ENCODE results near the gene LAMA5. TPM values are rescaled to one million over a fixed set of nuclear protein-coding genes. Genes with fewer than 3 reads are reported as not detected.

The LAMA5 gene
- polyA plus RNA-seq, 3 donors: 0.05 TPM; not detected in 2

DNA sequence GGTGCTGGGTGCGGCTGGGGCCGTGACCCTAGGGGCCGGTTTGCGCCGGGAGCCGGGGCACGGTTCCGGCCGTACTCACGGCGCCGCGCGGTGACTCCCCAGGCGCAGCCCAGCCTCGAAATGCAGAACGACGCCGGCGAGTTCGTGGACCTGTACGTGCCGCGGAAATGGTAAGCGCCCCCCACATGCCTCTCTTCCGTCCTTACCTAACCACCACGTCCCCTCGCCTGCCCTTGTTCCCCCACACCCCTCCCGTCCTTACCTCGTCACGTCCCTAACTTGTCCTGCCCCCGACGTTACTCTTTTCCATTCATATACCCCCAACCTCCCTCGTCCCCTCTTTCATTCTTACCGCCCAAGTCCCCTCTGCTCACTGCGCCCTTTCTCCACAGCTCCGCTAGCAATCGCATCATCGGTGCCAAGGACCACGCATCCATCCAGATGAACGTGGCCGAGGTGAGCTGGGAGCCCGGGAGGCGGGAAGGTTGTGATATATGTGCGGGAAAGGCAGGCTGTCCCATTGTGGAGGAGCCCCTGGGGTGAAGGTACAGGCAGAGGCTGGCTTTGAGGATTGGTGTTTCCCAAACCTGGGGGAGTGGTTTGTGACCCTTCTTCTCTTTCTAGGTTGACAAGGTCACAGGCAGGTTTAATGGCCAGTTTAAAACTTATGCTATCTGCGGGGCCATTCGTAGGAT is 20.3 kb upstream of the LAMA5 start:
- H3K36me3 Mint-ChIP-seq: peaks cover 30 to 45% of the 10 kb centered on the region in 2 donors
- Histone ChIP-seq H3K79me2 (ENCODE audit: insufficient read depth, low read length) (peaks cover 46% of the 10 kb centered on the region), H3K27me3 (ENCODE audit: control insufficient read depth in 2 of 2, insufficient read depth in 2 of 2, low read length in 2 of 2) (no peaks in the 10 kb centered on the region), H3K4me2 (replicated peaks; ENCODE audit: extremely low read depth, low read length, poor library complexity, severe bottlenecking) (peak overlapping the region; percentile 99), H4K20me1 (ENCODE audit: insufficient read depth, low read length) (peaks cover 25% of the 10 kb centered on the region), H3K4me1 (ENCODE audit: control insufficient read depth in 1 of 2, insufficient read depth in 2 of 2, low read length in 2 of 2) (peaks cover 19 to 25% of the 10 kb centered on the region in 2 donors), H2AFZ (ENCODE audit: insufficient read depth, low read depth, low read length, poor library complexity, severe bottlenecking) (peak overlapping the region; percentile 99), H3K9ac (ENCODE audit: insufficient read depth, low read length, poor library complexity, severe bottlenecking) (peak overlapping the region; percentile 95), H3K36me3 (replicated peaks in 1 of 2; ENCODE audit: control insufficient read depth in 1 of 2, insufficient read depth in 2 of 2, low read length in 2 of 2) (peaks cover 20 to 37% of the 10 kb centered on the region in 2 donors), H3K27ac (ENCODE audit: low read depth in 1 of 2, low read length in 2 of 2) (peak overlapping the region; percentile 26 to 96), H3K4me3 (replicated peaks in 1 of 3; ENCODE audit: low read depth in 2 of 3, low read length in 3 of 3) (peak overlapping the region; percentile 84 to 96 (median 84)), H3K9me3 (replicated peaks in 1 of 2; ENCODE audit: control insufficient read depth in 1 of 2, insufficient read depth in 1 of 2, low read length in 2 of 2) (no peaks in the 10 kb centered on the region)
- H3K4me3 Mint-ChIP-seq: peak overlapping the region; percentile 89 to 91
- H3K9me3 Mint-ChIP-seq: peaks cover 0 to 1% (median 0%) of the 10 kb centered on the region in 7 donors
- intact Hi-C loops (cut with micrococcal nuclease): loop anchor here (2.0 to 10.0 kb wide), 5 partner anchors 19 to 417 kb away; partner anchors contain the start of genes ADRM1 (in 1 of the 2), CABLES2 (in 1 of the 2), OGFR (in 1 of the 2) and PSMA7 (in 1 of the 2)
- peak overlapping the region; percentile 74 to 96 (median 84) for H3K27ac Mint-ChIP-seq
- DNase-seq: no peak
- H3K4me1 Mint-ChIP-seq: peaks cover 30% of the 10 kb centered on the region
- no peaks in the 10 kb centered on the region for H3K27me3 Mint-ChIP-seq (ENCODE audit: low read depth in 3 of 3)
- 4% methylated on average over 42 of the region's 47 CpGs for WGBS (ENCODE audit: insufficient coverage)
- TF ChIP-seq, protein P1, sequence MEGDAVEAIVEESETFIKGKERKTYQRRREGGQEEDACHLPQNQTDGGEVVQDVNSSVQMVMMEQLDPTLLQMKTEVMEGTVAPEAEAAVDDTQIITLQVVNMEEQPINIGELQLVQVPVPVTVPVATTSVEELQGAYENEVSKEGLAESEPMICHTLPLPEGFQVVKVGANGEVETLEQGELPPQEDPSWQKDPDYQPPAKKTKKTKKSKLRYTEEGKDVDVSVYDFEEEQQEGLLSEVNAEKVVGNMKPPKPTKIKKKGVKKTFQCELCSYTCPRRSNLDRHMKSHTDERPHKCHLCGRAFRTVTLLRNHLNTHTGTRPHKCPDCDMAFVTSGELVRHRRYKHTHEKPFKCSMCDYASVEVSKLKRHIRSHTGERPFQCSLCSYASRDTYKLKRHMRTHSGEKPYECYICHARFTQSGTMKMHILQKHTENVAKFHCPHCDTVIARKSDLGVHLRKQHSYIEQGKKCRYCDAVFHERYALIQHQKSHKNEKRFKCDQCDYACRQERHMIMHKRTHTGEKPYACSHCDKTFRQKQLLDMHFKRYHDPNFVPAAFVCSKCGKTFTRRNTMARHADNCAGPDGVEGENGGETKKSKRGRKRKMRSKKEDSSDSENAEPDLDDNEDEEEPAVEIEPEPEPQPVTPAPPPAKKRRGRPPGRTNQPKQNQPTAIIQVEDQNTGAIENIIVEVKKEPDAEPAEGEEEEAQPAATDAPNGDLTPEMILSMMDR (IDR thresholded peaks at IDR 0.05): no peak

DNA sequence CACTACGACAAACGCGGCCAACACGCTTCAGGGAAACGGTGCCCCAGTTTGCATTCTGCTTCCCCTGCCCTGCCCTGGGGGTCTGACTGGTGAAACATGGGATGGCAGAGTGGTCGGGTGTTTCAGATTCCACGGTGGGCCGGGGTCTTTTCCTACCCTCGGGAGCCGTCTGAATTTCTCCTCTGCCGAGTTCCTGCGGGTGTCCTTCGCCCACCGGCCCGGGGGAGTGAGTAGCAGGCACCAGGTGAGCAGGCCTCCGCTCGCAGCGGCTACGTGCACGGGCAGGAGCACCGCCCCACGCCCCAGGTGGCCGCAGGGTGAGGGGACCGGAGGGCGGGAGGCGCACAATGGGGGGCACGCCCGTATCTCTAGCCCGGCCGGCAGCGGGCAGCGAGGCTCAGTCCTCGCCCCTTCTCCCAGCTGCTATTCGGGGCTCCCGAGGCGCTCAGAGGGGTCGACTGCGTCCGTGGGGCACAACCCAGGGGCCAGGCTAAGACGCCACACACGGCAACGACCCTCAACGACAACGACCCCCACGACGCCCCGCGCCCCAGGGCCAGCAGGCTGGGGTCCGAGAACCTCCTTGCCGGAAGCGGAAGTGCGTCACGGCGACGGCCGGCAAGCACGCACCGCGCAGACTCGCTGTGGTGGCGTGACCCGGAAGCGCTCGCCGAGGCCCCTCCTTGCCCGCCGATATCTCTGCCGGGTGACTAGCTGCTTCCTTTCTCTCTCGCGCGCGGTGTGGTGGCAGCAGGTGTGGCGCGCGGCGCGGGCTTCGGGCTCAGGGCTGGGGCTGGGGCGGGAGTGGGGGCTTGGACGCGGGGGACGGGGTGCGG is 19.5 kb upstream of the LAMA5 start, which contains the start of gene RPS21:
TSS of gene RPS21 (plus strand) at position 721 of the 836 bp plus-strand sequence. CDS start 236 bp downstream, outside the sequence.
- Mint-ChIP-seq H3K9me3 (peaks cover 0 to 4% (median 0%) of the 10 kb centered on the region in 7 donors), H3K4me3 (peak within 1 kb of the TSS; percentile 89 to 91), H3K27me3 (ENCODE audit: low read depth in 3 of 3) (no peaks in the 10 kb centered on the region), H3K27ac (peak within 1 kb of the TSS; percentile 85 to 96 (median 91)), H3K36me3 (peaks cover 35 to 44% of the 10 kb centered on the region in 2 donors), H3K4me1 (peaks cover 30% of the 10 kb centered on the region)
- intact Hi-C loops (cut with micrococcal nuclease): loop anchor here (1.0 to 10.0 kb wide), 6 partner anchors 20 to 418 kb away; partner anchors contain the start of genes ADRM1 (in 2 of the 2), CABLES2 (in 1 of the 2), OGFR (in 1 of the 2) and PSMA7 (in 1 of the 2)
- H3K9me3 ChIP-seq (replicated peaks in 1 of 2; ENCODE audit: control insufficient read depth in 1 of 2, insufficient read depth in 1 of 2, low read length in 2 of 2): no peaks in the 10 kb centered on the region
- DNase-seq: peak; percentile 90 to 92 (median 90)
- TF ChIP-seq, protein P1 (IDR thresholded peaks at IDR 0.05): no peak
- under 1% methylated on average over 64 of the region's 83 CpGs for WGBS (ENCODE audit: insufficient coverage)
- peak within 1 kb of the TSS; percentile 99 for H2AFZ ChIP-seq (ENCODE audit: insufficient read depth, low read depth, low read length, poor library complexity, severe bottlenecking)
- H3K27me3 ChIP-seq (ENCODE audit: control insufficient read depth in 2 of 2, insufficient read depth in 2 of 2, low read length in 2 of 2): no peaks in the 10 kb centered on the region
- peaks cover 46% of the 10 kb centered on the region for H3K79me2 ChIP-seq (ENCODE audit: insufficient read depth, low read length)
- peak within 1 kb of the TSS; percentile 84 to 96 (median 84) for H3K4me3 ChIP-seq (replicated peaks in 1 of 3; ENCODE audit: low read depth in 2 of 3, low read length in 3 of 3)
- peaks cover 19 to 43% of the 10 kb centered on the region in 2 donors for H3K36me3 ChIP-seq (replicated peaks in 1 of 2; ENCODE audit: control insufficient read depth in 1 of 2, insufficient read depth in 2 of 2, low read length in 2 of 2)
- peak within 1 kb of the TSS; percentile 99 for H3K4me2 ChIP-seq (replicated peaks; ENCODE audit: extremely low read depth, low read length, poor library complexity, severe bottlenecking)
- H4K20me1 ChIP-seq (ENCODE audit: insufficient read depth, low read length): peaks cover 25% of the 10 kb centered on the region
- peaks cover 19 to 25% of the 10 kb centered on the region in 2 donors for H3K4me1 ChIP-seq (ENCODE audit: control insufficient read depth in 1 of 2, insufficient read depth in 2 of 2, low read length in 2 of 2)
- H3K27ac ChIP-seq (ENCODE audit: low read depth in 1 of 2, low read length in 2 of 2): peak within 1 kb of the TSS; percentile 57 to 96
- peak within 1 kb of the TSS; percentile 95 for H3K9ac ChIP-seq (ENCODE audit: insufficient read depth, low read length, poor library complexity, severe bottlenecking)
